ENCODE data around the gene ATP6V1C2.
"Not testable (repeated sequence)": the region's sequence is repeated elsewhere in the genome, so short reads cannot be mapped to it uniquely, and the experiment has no call there.

Gene ATP6V1C2

GRCh38 chr2:10814142-10814541, 92.7 kb downstream of the ATP6V1C2 start:
- Histone ChIP-seq H3K9me2 (ENCODE audit: low read depth, low read length) (no peaks in the 10 kb centered on the region), H3K79me2 (ENCODE audit: insufficient read depth, low read length) (peaks cover 32% of the 10 kb centered on the region), H3K9ac (ENCODE audit: low read length) (no peak overlapping the region), H3F3A (ENCODE audit: insufficient read depth, low read length) (no peaks in the 10 kb centered on the region), H3K4me2 (ENCODE audit: low read length) (no peak overlapping the region), H3K4me3 (ENCODE audit: low read depth, low read length, poor library complexity, severe bottlenecking) (no peak overlapping the region), H3K36me3 (ENCODE audit: insufficient read depth, low read length) (peaks cover 5% of the 10 kb centered on the region; the same call in 1 of the 2 replicates), H4K20me1 (ENCODE audit: insufficient read depth, low read length) (no peaks in the 10 kb centered on the region), H3K9me3 (ENCODE audit: low read length) (no peaks in the 10 kb centered on the region), H3K27ac (ENCODE audit: low read depth, low read length, poor library complexity, severe bottlenecking) (no peak overlapping the region), H3K27me3 (ENCODE audit: insufficient read depth, low read length) (no peaks in the 10 kb centered on the region), H2AFZ (ENCODE audit: low read length) (no peak overlapping the region), H3K4me1 (ENCODE audit: insufficient read depth, low read length, severe bottlenecking) (peaks cover 31% of the 10 kb centered on the region)
- no peak for TF ChIP-seq EZH2 (IDR thresholded peaks at IDR 0.05; ENCODE audit: borderline replicate concordance, low read length)

GRCh38 chr2:10814571-10815331, 93.3 kb downstream of the ATP6V1C2 start:
- Histone ChIP-seq H3F3A (ENCODE audit: insufficient read depth, low read length) (no peaks in the 10 kb centered on the region), H3K4me2 (ENCODE audit: low read length) (no peak overlapping the region), H3K9ac (ENCODE audit: low read length) (no peak overlapping the region), H3K9me3 (ENCODE audit: low read length) (no peaks in the 10 kb centered on the region), H3K4me1 (ENCODE audit: insufficient read depth, low read length, severe bottlenecking) (peaks cover 25% of the 10 kb centered on the region), H4K20me1 (ENCODE audit: insufficient read depth, low read length) (no peaks in the 10 kb centered on the region), H3K9me2 (ENCODE audit: low read depth, low read length) (no peaks in the 10 kb centered on the region), H3K27me3 (ENCODE audit: insufficient read depth, low read length) (no peaks in the 10 kb centered on the region), H3K4me3 (ENCODE audit: low read depth, low read length, poor library complexity, severe bottlenecking) (no peak overlapping the region), H3K27ac (ENCODE audit: low read depth, low read length, poor library complexity, severe bottlenecking) (no peak overlapping the region), H3K36me3 (ENCODE audit: insufficient read depth, low read length) (peaks cover under 1% of the 10 kb centered on the region; the same call in 1 of the 2 replicates), H2AFZ (ENCODE audit: low read length) (no peak overlapping the region), H3K79me2 (ENCODE audit: insufficient read depth, low read length) (peaks cover 26% of the 10 kb centered on the region)
- TF ChIP-seq CTCF (IDR thresholded peaks at IDR 0.05; ENCODE audit: low read length), result peak; percentile 11; the same call in 1 of the 2 replicates
- TF ChIP-seq EZH2 (IDR thresholded peaks at IDR 0.05; ENCODE audit: borderline replicate concordance, low read length), result no peak

GRCh38 chr2:10817413-10817812, 96.0 kb downstream of the ATP6V1C2 start:
- peaks cover 7% of the 10 kb centered on the region for H3K4me1 ChIP-seq (ENCODE audit: insufficient read depth, low read length, severe bottlenecking)
- TF ChIP-seq EZH2 (IDR thresholded peaks at IDR 0.05; ENCODE audit: borderline replicate concordance, low read length) (no peak), CTCF (IDR thresholded peaks at IDR 0.05; ENCODE audit: low read length) (no peak)
- H3K27ac ChIP-seq (ENCODE audit: low read depth, low read length, poor library complexity, severe bottlenecking), result no peak overlapping the region
- no peaks in the 10 kb centered on the region for H3K36me3 ChIP-seq (ENCODE audit: insufficient read depth, low read length)
- H3K9ac ChIP-seq (ENCODE audit: low read length), result no peak overlapping the region
- no peaks in the 10 kb centered on the region for H4K20me1 ChIP-seq (ENCODE audit: insufficient read depth, low read length)
- no peak overlapping the region for H3K4me2 ChIP-seq (ENCODE audit: low read length)
- H3K79me2 ChIP-seq (ENCODE audit: insufficient read depth, low read length), result no peaks in the 10 kb centered on the region
- no peak overlapping the region for H2AFZ ChIP-seq (ENCODE audit: low read length)
- no peaks in the 10 kb centered on the region for H3K27me3 ChIP-seq (ENCODE audit: insufficient read depth, low read length)
- no peaks in the 10 kb centered on the region for H3K9me3 ChIP-seq (ENCODE audit: low read length)
- H3F3A ChIP-seq (ENCODE audit: insufficient read depth, low read length), result no peaks in the 10 kb centered on the region
- no peaks in the 10 kb centered on the region for H3K9me2 ChIP-seq (ENCODE audit: low read depth, low read length)
- no peak overlapping the region for H3K4me3 ChIP-seq (ENCODE audit: low read depth, low read length, poor library complexity, severe bottlenecking)

- H3K36me3 ChIP-seq (ENCODE audit: insufficient read depth, low read length); H3K4me1 ChIP-seq (ENCODE audit: insufficient read depth, low read length, severe bottlenecking); H3K27me3 ChIP-seq (ENCODE audit: insufficient read depth, low read length); H2AFZ ChIP-seq (ENCODE audit: low read length); H3K9me2 ChIP-seq (ENCODE audit: low read depth, low read length); H3K9me3 ChIP-seq (ENCODE audit: low read length); H4K20me1 ChIP-seq (ENCODE audit: insufficient read depth, low read length); H3K4me3 ChIP-seq (ENCODE audit: low read depth, low read length, poor library complexity, severe bottlenecking); H3K9ac ChIP-seq (ENCODE audit: low read length); H3F3A ChIP-seq (ENCODE audit: insufficient read depth, low read length); H3K4me2 ChIP-seq (ENCODE audit: low read length); H3K27ac ChIP-seq (ENCODE audit: low read depth, low read length, poor library complexity, severe bottlenecking); H3K79me2 ChIP-seq (ENCODE audit: insufficient read depth, low read length): not testable (repeated sequence)
These were observed 96.9 kb downstream of the ATP6V1C2 start for GRCh38 chr2:10818305-10818704.
